Measurements from ENCODE around the gene SLC15A3.

Gene SLC15A3

DNA sequence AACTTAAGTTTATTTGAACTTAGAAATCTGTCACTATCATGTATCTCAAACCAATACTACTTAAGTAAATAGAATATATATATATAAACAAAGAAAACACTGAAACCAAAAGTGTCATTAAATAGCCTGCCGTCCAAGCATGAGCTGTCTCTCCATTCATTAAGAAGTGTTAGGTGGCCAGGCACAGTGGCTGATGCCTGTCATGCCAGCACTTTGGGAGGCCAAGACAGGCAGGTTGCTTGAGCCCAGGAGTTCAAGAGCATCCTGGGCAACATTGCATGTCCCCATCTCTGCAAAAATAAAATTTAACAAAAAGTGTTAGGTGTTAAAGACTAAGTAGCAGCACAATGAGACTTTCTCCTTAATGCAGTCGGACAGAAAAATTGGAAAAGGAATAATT lies 33.5 kb upstream of the SLC15A3 start:
- TF ChIP-seq, protein P1, sequence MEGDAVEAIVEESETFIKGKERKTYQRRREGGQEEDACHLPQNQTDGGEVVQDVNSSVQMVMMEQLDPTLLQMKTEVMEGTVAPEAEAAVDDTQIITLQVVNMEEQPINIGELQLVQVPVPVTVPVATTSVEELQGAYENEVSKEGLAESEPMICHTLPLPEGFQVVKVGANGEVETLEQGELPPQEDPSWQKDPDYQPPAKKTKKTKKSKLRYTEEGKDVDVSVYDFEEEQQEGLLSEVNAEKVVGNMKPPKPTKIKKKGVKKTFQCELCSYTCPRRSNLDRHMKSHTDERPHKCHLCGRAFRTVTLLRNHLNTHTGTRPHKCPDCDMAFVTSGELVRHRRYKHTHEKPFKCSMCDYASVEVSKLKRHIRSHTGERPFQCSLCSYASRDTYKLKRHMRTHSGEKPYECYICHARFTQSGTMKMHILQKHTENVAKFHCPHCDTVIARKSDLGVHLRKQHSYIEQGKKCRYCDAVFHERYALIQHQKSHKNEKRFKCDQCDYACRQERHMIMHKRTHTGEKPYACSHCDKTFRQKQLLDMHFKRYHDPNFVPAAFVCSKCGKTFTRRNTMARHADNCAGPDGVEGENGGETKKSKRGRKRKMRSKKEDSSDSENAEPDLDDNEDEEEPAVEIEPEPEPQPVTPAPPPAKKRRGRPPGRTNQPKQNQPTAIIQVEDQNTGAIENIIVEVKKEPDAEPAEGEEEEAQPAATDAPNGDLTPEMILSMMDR (IDR thresholded peaks at IDR 0.05; ENCODE audit: extremely low read depth, insufficient read depth, missing control alignments), result no peak
- no peak for DNase-seq (ENCODE audit: low spot score)
- in situ Hi-C loops (cut with MboI; ENCODE audit: low pct_unique_long_range_greater_than_20kb, low sequenced_read_pairs, unreplicated experiment), result no loop called here

DNA sequence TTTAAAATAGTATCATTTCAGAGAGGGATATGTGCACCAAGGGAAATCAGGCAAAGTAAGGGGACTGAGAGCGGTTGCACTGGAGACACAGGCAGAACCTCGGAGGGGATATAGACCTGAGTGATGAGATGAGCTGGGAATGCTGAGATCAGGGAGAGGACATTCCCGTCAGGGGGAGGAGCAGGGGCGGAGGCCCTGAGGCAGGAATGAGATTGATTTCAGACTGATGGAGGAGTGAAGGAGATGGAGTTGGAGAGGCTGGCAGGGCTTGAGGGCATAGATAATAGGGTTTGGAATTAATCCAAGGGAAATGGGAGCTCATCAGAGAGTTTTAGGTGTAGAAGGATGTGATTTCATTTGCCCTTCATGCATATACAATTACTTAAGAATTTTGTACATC lies 32.7 kb upstream of the SLC15A3 start:
- in situ Hi-C loops (cut with MboI; ENCODE audit: low pct_unique_long_range_greater_than_20kb, low sequenced_read_pairs, unreplicated experiment), result no loop called here
- DNase-seq (ENCODE audit: low spot score), result no peak
- TF ChIP-seq, protein P1 (IDR thresholded peaks at IDR 0.05; ENCODE audit: extremely low read depth, insufficient read depth, missing control alignments), result no peak

DNA sequence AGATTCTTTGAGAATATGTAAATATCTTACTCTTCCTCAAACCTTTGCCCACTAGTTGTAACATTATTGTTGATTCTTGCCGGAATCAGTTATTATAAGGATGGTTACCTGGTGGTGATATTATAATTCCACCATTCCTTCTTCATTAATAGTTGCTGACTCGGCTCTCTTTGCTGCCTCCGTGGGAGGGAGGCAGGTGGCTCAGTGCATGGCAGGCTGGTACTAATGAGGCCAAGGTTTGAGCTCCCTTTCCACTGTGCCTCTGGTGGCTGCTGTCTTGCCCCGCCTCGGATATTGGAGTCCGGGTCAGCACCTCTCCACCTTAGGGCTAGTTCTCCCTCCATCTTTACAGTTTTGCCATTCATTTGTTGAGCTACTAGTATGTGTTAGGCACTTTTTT lies 32.2 kb upstream of the SLC15A3 start:
- DNase-seq (ENCODE audit: low spot score), result no peak
- TF ChIP-seq, protein P1 (IDR thresholded peaks at IDR 0.05; ENCODE audit: extremely low read depth, insufficient read depth, missing control alignments), result no peak
- in situ Hi-C loops (cut with MboI; ENCODE audit: low pct_unique_long_range_greater_than_20kb, low sequenced_read_pairs, unreplicated experiment), result no loop called here

DNA sequence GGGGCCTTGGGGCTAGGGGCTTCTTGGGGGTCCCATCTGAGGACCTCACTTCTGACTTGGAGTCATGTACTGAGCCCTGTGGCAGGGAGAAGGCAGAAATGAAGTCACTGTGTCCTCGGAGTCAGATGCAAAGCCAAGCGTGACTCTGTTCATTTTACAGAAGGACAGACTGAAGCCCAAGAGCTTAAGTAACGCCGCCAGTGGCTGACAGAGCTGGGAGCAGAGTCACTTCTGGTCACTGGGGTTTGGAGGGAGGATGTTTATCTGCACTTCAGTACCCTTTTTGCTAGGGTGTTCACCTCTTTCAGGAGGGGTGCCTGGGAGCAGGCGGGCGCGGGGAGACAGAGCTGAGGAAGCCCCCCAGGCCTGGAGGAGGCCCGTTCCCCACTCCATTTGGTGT lies 30.2 kb upstream of the SLC15A3 start:
- TF ChIP-seq, protein P1 (IDR thresholded peaks at IDR 0.05; ENCODE audit: extremely low read depth, insufficient read depth, missing control alignments), result no peak
- in situ Hi-C loops (cut with MboI; ENCODE audit: low pct_unique_long_range_greater_than_20kb, low sequenced_read_pairs, unreplicated experiment), result no loop called here
- no peak for DNase-seq (ENCODE audit: low spot score)

DNA sequence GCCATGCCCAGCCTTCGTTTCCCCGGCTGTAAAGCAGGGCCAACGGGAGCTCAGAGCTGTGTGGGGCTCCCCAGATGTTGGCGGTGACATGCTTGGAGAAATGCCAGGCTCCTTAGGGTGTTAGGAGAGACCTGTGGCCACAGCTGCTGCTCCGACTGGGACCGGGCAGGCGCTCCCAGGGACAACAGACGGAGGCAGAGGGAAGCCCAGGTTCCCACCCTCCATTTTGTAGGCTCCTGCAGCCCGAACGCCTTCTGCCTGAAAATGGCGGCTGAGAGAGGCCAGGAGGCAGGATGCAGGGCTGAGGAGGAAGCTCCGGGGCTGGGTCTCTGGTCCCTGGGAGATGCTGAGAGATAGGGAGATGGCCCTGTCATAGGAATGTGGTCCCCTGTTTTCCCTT lies 29.5 kb upstream of the SLC15A3 start:
- TF ChIP-seq, protein P1 (IDR thresholded peaks at IDR 0.05; ENCODE audit: extremely low read depth, insufficient read depth, missing control alignments), result no peak
- no peak for DNase-seq (ENCODE audit: low spot score)
- in situ Hi-C loops (cut with MboI; ENCODE audit: low pct_unique_long_range_greater_than_20kb, low sequenced_read_pairs, unreplicated experiment), result no loop called here

DNA sequence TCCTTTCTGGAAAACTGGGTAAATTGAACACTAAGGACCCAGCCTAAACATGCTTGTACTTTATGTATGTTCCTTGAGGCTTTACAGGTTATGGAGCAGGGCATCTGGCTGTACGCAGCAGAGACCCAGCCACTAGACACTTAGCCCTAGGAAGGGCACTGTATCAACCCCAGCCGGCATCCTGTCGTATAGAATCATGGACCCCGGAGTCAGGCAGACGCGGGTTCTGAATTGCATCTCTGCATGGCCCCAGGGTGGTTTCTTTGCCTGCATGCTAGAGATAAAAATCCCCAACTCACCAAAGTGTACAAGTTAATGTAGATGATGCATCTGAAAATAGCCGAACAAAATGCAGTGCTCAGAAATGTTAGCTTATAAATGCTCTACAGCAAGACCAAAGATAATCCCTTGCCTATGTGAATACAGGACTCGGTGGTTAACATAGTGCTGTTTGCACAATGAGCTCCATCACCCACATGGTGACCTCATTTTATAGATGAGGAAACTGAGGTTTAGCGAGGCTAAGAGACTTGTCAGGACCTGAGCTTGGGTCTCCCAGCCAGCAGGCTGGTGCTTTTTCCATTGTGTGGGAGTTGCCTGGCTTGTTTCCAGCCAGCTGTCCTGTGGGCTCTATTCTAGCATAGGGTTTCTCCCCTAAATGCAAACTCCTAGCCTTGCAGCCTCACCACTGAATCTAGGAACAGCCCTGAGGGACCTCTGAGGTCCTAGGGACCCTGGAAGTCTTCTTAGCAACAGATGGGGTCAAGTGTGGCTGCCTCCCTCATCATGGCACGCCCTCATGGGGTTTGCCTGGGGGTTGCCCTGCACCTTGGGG lies 26.8 kb upstream of the SLC15A3 start:
- in situ Hi-C loops (cut with MboI; ENCODE audit: low pct_unique_long_range_greater_than_20kb, low sequenced_read_pairs, unreplicated experiment), result no loop called here
- DNase-seq (ENCODE audit: low spot score), result peak; percentile 41
- TF ChIP-seq, protein P1 (IDR thresholded peaks at IDR 0.05; ENCODE audit: extremely low read depth, insufficient read depth, missing control alignments), result no peak

Measured in GM13977 (cell line).